Measurements from ENCODE around the gene SMARCB1.
A peak's percentile ranks its signal among the peaks of the same experiment; 100 is the strongest.

Gene SMARCB1

DNA sequence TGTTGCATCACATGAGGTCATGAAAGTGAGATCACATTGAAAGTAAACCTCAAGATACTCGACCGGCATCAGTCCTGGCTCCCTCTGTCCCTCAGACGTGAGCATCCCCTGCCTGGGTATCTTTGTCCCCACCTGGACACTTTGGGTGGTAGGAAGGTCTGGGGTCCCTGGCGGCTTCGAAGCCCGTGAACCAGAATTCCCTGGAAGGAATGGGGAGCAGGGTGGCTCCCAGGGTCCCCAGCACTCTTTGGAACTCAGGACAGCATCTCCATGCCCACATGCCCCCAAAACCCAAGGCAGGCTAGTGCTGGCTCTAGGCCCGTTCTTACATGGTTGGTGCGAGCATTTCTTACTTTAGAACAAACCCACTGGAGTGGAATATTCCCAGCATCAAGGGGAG is 44.5 kb downstream of the SMARCB1 start:
- Histone ChIP-seq H3K36me3 (replicated peaks) (peaks cover 59% of the 10 kb centered on the region), H3K4me3 (no peak overlapping the region), H3K27me3 (ENCODE audit: low read depth) (no peaks in the 10 kb centered on the region), H3K9me3 (no peaks in the 10 kb centered on the region), H3K4me1 (no peaks in the 10 kb centered on the region)
- in situ Hi-C loops (cut with MboI; ENCODE audit: low sequenced_read_pairs): loop anchor here (10.0 kb wide), 1 partner anchor 56 kb away; the partner anchor contains the start of gene MMP11
- no peak for DNase-seq (ENCODE audit: low spot score in 2 of 2)

DNA sequence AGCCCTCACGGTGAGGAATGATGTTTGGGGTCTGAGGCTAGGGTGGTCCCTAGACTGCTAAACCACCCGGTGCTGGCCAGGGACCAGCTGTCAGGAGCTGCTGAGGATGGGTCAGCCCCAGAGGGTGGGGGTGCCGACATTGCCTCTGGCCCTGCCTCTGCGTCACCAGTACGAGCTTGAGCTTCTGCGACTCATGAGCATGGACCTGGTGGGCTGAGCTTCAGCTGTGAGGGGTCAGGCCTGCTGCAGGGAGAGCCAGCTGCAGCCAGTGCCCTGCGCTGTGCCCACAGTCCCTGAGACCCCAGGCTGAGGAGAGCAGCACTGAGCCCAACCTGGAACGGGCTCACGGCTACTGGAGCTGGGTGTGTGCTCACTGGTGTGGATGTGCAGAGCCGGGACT is 45.0 kb downstream of the SMARCB1 start:
- peaks cover 54% of the 10 kb centered on the region for H3K36me3 ChIP-seq (replicated peaks)
- no peaks in the 10 kb centered on the region for H3K4me1 ChIP-seq
- DNase-seq (ENCODE audit: low spot score in 2 of 2): no peak
- no peaks in the 10 kb centered on the region for H3K27me3 ChIP-seq (ENCODE audit: low read depth)
- in situ Hi-C loops (cut with MboI; ENCODE audit: low sequenced_read_pairs): loop anchor here (10.0 kb wide), 1 partner anchor 57 kb away; the partner anchor contains the start of gene MMP11
- no peaks in the 10 kb centered on the region for H3K9me3 ChIP-seq
- H3K4me3 ChIP-seq: no peak overlapping the region

DNA sequence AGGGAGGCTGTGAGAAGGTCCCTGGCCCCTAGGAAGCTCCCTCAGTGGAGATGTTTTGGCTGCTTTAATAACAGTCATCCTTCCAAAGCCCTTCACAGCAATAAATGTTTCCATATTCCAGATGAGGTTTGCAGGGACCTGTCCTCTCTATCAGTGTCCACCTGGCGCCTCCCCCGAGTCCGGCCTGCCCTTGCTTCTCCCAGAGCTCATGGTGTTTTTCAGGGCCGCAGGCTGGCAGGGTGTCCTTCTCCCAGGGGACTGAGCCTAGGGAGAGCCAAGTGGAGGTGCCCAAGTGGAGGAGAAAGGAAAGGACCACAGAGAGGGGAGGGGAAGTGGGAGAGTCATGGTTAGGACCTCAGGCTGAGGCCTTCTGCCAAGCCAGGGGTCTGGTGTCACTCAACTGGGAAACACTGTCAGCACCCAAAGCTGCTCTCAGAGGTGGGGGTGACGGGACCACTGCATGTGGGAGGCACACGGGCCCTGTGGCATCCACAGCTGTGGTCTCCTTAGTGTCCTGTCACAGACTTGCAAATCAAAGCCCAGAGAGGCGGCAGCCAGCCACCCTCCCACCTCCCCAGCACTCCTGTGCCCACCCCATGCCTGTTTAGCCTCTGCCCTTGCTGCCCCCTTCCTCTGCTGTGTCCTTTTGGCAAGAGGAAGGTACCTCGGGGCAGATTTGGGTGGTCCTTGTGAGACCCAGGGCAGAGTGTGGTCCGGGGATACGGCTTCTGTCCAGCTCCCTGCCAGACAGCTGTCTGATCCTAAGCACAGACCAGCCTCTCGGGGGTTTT is 45.7 kb downstream of the SMARCB1 start:
- no peak overlapping the region for H3K4me3 ChIP-seq
- H3K9me3 ChIP-seq: no peaks in the 10 kb centered on the region
- peaks cover 48% of the 10 kb centered on the region for H3K36me3 ChIP-seq (replicated peaks)
- in situ Hi-C loops (cut with MboI; ENCODE audit: low sequenced_read_pairs): loop anchor here (10.0 kb wide), 1 partner anchor 58 kb away; the partner anchor contains the start of gene MMP11
- H3K27me3 ChIP-seq (ENCODE audit: low read depth): no peaks in the 10 kb centered on the region
- DNase-seq (ENCODE audit: low spot score in 2 of 2): no peak
- no peaks in the 10 kb centered on the region for H3K4me1 ChIP-seq

DNA sequence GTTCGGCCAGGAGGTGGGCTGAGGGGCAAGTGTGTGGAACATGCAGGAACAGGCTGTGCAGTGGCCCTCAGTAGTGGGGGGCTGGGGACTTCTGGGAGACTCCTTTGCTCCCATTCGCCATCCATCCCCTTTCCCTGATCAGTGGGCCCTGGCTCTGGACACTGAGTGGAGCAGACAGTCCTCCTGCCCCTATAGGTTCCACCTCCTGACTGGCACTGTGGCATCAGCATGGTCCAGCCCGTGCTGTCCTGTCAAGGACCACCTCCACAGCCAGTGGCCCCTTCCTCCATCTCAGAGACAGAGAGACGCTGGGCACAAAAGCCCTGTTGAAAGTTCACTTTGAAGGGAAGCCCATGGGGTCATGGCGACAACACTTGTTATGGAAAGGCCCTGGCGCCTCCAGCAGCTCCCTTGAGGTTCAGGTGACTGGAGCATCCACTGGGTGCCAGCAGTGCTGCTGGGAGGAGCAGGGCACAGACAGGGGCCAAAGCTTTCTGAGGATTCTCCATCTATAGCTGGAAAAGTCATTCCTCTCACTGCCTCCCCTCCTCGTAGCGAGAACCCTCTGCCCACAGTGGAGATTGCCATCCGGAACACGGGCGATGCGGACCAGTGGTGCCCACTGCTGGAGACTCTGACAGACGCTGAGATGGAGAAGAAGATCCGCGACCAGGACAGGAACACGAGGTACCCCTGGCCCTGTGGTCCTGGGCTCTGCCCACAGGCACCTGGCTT is 46.4 kb downstream of the SMARCB1 start:
- DNase-seq (ENCODE audit: low spot score in 2 of 2): no peak

DNA sequence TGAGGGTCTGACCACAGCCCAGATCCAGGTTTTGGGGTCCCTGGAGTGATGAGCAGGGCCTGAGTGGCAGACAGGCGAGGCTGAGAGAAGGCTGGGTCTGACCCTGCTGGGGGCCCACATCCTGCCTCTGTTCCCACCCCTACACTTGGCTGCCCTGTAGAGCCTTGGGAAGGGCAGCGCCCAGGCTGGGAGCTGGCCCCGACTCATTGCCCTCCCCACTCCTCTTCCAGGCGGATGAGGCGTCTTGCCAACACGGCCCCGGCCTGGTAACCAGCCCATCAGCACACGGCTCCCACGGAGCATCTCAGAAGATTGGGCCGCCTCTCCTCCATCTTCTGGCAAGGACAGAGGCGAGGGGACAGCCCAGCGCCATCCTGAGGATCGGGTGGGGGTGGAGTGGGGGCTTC is 47.1 kb downstream of the SMARCB1 start:
- in situ Hi-C loops (cut with MboI; ENCODE audit: low sequenced_read_pairs): loop anchor here (10.0 kb wide), 1 partner anchor 59 kb away; the partner anchor contains the start of gene MMP11
- peaks cover 5% of the 10 kb centered on the region for H3K4me1 ChIP-seq

More for the DNA sequence above, 46.4 kb downstream of the SMARCB1 start:
- H3K4me3 ChIP-seq: no peak overlapping the region
- peaks cover 4% of the 10 kb centered on the region for H3K4me1 ChIP-seq
- H3K36me3 ChIP-seq (replicated peaks): peaks cover 41% of the 10 kb centered on the region
- in situ Hi-C loops (cut with MboI; ENCODE audit: low sequenced_read_pairs): loop anchor here (10.0 kb wide), 1 partner anchor 58 kb away; the partner anchor contains the start of gene MMP11
- H3K27me3 ChIP-seq (ENCODE audit: low read depth): no peaks in the 10 kb centered on the region
- H3K9me3 ChIP-seq: no peaks in the 10 kb centered on the region

DNA sequence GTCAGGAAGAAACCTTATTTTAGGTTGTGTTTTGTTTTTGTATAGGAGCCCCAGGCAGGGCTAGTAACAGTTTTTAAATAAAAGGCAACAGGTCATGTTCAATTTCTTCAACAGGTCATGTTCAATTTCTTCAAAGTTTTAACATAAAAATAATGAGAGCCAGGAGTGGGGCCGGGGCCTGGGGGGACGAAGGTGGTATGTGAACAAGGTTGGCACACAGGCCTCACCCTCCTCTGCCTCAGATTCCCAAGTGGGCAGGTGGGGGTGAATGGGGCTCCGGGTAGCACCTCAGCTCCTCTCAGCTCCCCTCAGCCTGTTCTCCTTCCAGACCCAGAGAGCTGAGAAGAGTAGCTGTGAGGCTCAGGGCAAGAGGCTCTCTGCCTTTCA is 47.6 kb downstream of the SMARCB1 start:
- no peaks in the 10 kb centered on the region for H3K9me3 ChIP-seq
- no peaks in the 10 kb centered on the region for H3K27me3 ChIP-seq (ENCODE audit: low read depth)
- H3K4me3 ChIP-seq: no peak overlapping the region
- in situ Hi-C loops (cut with MboI; ENCODE audit: low sequenced_read_pairs): loop anchor here (10.0 kb wide), 1 partner anchor 60 kb away; the partner anchor contains the start of gene MMP11
- DNase-seq (ENCODE audit: low spot score in 2 of 2): no peak
- H3K36me3 ChIP-seq (replicated peaks): peaks cover 33% of the 10 kb centered on the region
- peaks cover 6% of the 10 kb centered on the region for H3K4me1 ChIP-seq

More for the DNA sequence above, 47.1 kb downstream of the SMARCB1 start:
- Histone ChIP-seq H3K9me3 (no peaks in the 10 kb centered on the region), H3K4me3 (no peak overlapping the region), H3K36me3 (replicated peaks) (peaks cover 35% of the 10 kb centered on the region), H3K27me3 (ENCODE audit: low read depth) (no peaks in the 10 kb centered on the region)
- DNase-seq (ENCODE audit: low spot score in 2 of 2): no peak

DNA sequence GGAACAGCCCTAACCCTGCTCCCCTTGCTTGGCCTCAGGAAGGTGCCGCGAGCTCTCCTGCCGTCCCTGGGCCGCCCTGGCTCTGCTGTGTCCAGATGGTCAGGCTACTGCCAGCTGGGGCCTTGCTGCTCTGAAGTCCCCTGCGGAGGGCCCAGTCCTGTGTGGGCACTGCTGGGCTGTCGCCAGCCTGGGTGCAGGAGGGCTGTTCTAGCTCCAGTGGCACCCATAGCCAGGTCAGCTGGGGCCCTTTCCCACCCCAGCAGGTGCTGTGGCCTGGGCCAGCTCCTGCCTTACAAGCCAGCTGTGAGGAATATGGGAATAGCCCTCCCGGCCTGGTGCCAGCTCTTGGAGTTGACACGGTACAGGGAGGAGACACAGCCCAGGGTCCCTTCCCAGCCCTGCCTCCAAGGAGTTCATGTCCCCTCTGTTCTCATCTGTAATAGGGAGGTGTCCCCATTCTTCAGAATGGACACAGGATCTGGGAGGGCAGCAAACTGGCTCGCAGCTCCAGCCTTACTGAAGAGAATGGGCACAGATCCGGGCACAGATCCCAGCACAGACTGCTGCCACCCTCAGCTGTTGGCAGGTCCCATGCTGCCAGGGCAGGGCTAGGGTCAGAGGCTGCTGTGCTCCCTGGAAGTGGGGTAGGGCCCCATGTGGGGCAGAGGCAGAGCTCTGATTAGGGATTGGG is 48.2 kb downstream of the SMARCB1 start:
- H3K9me3 ChIP-seq: no peaks in the 10 kb centered on the region
- H3K36me3 ChIP-seq (replicated peaks): peaks cover 28% of the 10 kb centered on the region
- no peak overlapping the region for H3K4me3 ChIP-seq
- no peaks in the 10 kb centered on the region for H3K27me3 ChIP-seq (ENCODE audit: low read depth)
- peaks cover 7% of the 10 kb centered on the region for H3K4me1 ChIP-seq
- in situ Hi-C loops (cut with MboI; ENCODE audit: low sequenced_read_pairs): loop anchor here (10.0 kb wide), 1 partner anchor 60 kb away; the partner anchor contains the start of gene MMP11
- DNase-seq (ENCODE audit: low spot score in 2 of 2): no peak

DNA sequence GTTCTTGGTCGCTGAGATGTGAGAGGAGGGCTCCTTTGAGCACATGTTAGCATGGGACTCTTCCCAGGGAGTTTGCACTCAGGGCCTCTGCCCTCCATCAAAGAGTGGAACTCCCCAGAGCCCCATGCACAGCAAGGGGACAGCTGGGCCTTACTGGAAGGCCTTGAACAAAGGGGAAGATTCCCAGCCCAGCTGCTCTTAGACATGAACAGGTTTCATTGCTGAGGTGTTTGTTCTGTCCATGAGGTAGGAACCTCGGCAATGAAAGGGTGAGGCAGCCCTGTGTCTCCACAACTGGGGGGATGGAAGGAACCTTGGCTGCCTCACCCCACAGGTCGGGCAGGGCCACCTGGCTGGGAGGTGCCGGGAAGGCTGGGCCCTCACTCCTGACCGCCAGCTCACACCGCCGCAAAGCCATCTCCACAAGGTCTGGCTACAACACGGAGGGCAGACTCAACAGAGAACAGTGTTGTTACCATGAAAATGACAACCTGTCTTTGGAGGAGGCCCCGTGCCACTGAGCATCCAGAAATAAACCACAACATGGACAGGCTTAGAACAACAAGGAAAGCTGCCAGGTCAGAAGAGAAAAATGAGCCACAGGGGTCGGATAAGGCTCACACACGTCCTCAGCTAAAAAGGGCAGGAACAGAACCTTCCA is 48.8 kb downstream of the SMARCB1 start:
- in situ Hi-C loops (cut with MboI; ENCODE audit: low sequenced_read_pairs): loop anchor here (10.0 kb wide), 1 partner anchor 61 kb away; the partner anchor contains the start of gene MMP11
- Histone ChIP-seq H3K4me3 (no peak overlapping the region), H3K9me3 (no peaks in the 10 kb centered on the region), H3K27me3 (ENCODE audit: low read depth) (no peaks in the 10 kb centered on the region), H3K36me3 (replicated peaks) (peaks cover 24% of the 10 kb centered on the region), H3K4me1 (peaks cover 7% of the 10 kb centered on the region)
- DNase-seq (ENCODE audit: low spot score in 2 of 2): no peak

DNA sequence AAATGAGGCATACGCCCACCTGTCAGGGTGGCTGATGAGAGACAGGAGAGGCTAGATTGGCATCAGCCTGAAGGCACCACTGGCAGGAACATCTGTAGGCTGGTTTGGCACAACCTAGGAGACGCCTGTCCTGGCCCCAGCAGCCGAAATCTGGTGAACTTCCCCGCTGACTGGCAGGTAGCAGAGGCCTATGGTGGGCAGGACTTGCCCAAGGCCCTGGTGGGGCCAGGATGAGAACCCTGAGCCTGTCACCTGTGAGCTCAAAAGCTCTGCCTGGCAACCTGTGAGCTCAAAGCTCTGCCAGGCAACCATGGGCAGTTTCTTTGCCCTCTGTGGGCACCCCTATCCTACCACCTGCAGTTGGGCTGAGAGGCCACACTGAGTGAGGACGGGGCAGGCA is 49.5 kb downstream of the SMARCB1 start:
- no peaks in the 10 kb centered on the region for H3K27me3 ChIP-seq (ENCODE audit: low read depth)
- in situ Hi-C loops (cut with MboI; ENCODE audit: low sequenced_read_pairs): loop anchor here (10.0 kb wide), 1 partner anchor 61 kb away; the partner anchor contains the start of gene MMP11
- H3K4me1 ChIP-seq: peaks cover 7% of the 10 kb centered on the region
- H3K9me3 ChIP-seq: no peaks in the 10 kb centered on the region
- DNase-seq (ENCODE audit: low spot score in 2 of 2): no peak
- H3K4me3 ChIP-seq: no peak overlapping the region
- H3K36me3 ChIP-seq (replicated peaks): peaks cover 20% of the 10 kb centered on the region

DNA sequence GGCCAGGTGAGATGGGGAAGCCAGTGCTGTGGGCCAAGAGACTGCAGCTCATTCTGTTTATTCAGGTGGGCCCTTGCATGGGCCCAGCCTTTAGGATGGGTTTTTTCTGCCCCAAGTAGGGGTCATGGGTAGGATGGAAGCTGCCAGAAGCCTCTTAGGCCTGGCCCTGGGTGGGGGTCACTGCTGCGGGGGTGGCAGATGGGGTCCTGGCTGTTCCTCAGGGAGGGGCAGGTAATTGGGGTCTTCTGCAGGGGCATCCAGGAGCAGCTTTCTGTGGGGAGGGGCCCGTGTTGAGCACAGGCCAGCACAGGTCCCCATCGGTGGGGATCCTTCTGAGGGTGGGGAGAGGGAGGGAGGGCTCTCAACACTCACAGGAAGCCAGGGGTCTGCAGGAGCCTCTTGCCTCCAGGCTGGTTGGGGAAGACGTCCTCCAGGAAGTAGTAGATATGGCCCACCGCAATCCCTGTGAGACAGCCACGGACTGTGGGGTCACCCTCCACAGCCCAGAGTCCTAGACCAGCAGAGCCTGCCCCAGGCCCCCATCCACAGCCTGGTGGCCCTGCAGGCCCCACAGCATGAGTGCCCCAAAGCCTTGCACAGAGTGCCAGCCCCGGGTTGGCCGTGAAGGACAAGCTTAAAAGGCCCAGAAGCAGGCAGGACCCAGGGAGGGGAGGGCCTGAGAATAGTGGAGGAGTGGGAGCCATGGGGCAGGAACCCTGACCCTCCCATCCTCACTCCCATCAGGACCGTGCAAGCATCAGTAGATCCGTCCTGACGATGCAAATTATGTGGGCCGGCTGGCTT is 50.1 kb downstream of the SMARCB1 start:
- Histone ChIP-seq H3K9me3 (no peaks in the 10 kb centered on the region), H3K4me1 (peaks cover 7% of the 10 kb centered on the region), H3K4me3 (no peak overlapping the region), H3K27me3 (ENCODE audit: low read depth) (no peaks in the 10 kb centered on the region), H3K36me3 (replicated peaks) (peaks cover 20% of the 10 kb centered on the region)
- in situ Hi-C loops (cut with MboI; ENCODE audit: low sequenced_read_pairs): loop anchor here (10.0 kb wide), 1 partner anchor 62 kb away; the partner anchor contains the start of gene MMP11
- DNase-seq (ENCODE audit: low spot score in 2 of 2): no peak

DNA sequence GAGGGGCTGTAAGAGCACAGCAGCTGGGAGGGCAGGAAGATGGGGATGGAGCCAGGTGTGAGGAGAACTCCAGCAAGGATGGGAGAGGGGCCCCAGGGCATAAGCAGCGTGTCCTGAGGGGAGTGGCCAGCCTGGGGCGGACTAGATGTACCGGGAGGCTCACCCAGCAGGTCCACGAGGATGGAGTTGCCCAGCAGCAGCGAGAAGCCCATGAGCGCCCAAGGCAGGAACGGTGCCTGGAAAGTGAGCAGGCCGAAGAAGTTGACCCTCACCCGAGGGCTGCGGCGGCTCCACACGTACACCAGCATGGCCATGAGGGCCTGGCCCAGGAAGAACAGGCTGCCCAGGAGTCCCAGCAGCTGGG is 50.7 kb downstream of the SMARCB1 start:
- in situ Hi-C loops (cut with MboI; ENCODE audit: low sequenced_read_pairs): loop anchor here (10.0 kb wide), 1 partner anchor 63 kb away; the partner anchor contains the start of gene MMP11
- H3K4me3 ChIP-seq: no peak overlapping the region
- H3K4me1 ChIP-seq: peaks cover 7% of the 10 kb centered on the region
- peaks cover 20% of the 10 kb centered on the region for H3K36me3 ChIP-seq (replicated peaks)
- DNase-seq (ENCODE audit: low spot score in 2 of 2): no peak
- H3K27me3 ChIP-seq (ENCODE audit: low read depth): no peaks in the 10 kb centered on the region
- H3K9me3 ChIP-seq: no peaks in the 10 kb centered on the region

DNA sequence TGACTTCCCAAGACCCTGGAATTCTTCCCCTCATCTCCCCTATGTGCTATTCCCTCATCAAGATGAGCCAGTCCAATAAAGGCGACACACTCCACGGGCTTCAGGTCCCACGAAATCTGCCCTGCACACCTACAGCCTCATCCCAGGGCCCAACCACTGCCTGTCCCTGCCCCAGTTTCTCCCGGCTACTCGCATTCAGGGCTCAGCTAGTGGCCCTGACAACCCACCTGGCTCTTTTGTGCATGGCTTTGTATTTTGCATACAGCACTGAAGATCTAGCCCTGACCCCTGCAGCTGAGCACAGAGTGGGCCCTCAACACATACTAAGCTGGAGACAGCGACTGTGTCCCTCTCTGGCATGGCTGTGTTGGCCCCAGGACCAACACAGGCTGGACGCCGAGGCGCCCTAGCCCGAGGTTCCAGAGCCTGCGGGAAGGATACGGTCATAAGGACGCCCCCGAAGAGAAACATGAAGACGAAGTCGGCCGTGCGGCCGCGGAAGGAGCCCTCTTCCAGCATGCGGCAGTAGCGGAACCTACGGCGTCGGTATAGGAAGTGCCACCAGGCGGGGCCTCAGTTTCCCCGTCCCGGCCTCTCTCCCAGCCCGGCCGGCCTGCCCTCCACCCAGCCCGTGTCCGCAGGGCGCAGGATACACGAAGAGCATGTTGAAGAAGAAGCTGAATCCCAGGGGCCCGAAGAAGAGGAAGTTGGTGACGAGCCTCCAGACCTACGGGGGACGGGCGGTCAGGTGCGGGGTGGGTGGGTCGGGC is 51.3 kb downstream of the SMARCB1 start:
- H3K9me3 ChIP-seq: no peaks in the 10 kb centered on the region
- in situ Hi-C loops (cut with MboI; ENCODE audit: low sequenced_read_pairs): loop anchor here (10.0 kb wide), 1 partner anchor 63 kb away; the partner anchor contains the start of gene MMP11
- H3K36me3 ChIP-seq (replicated peaks): peaks cover 20% of the 10 kb centered on the region
- no peak for DNase-seq (ENCODE audit: low spot score in 2 of 2)
- H3K4me1 ChIP-seq: peaks cover 7% of the 10 kb centered on the region
- no peaks in the 10 kb centered on the region for H3K27me3 ChIP-seq (ENCODE audit: low read depth)
- peak overlapping the region; percentile 42 for H3K4me3 ChIP-seq
